CD14-positive monocyte (primary cell): ENCODE results near the gene XPR1. TPM values are rescaled to one million over a fixed set of nuclear protein-coding genes. Genes with fewer than 3 reads are reported as not detected.

Experiments used
- DNase-seq, 3 donors: peaks; one replicate each; pipeline ENCODE4 v3.0.0-alpha.2; 2011 to 2022
- H2AFZ ChIP-seq: 2 replicates; pipeline ENCODE4 v1.6.0; 2012; ENCODE audit warnings: mild to moderate bottlenecking, low read depth, low read length, inconsistent platforms; ENCODE audit not compliant: insufficient read depth, poor library complexity, severe bottlenecking
- H3K27ac ChIP-seq, 2 donors: 1 replicate in 1 of 2; 2 replicates in 1 of 2; pipeline ENCODE4 v1.5.1; 2012 to 2013; ENCODE audit warnings: low read length in 2 of 2, control low read depth in 1 of 2, inconsistent platforms in 1 of 2, low read depth in 1 of 2, mild to moderate bottlenecking in 1 of 2
- H3K27me3 ChIP-seq, 2 donors: one replicate each; pipeline versions ENCODE4 v1.6.0 to v1.6.1; 2011 to 2013; ENCODE audit warnings: low read length in 2 of 2; ENCODE audit not compliant: control insufficient read depth in 2 of 2, insufficient read depth in 2 of 2
- H3K36me3 ChIP-seq, 2 donors: replicated peaks in 1 of 2; 1 replicate in 1 of 2; 2 replicates in 1 of 2; pipeline versions ENCODE4 v1.5.1 to v1.6.1; 2012 to 2013; ENCODE audit warnings: low read length in 2 of 2, control low read depth in 1 of 2, inconsistent platforms in 1 of 2, mild to moderate bottlenecking in 1 of 2; ENCODE audit not compliant: insufficient read depth in 2 of 2, control insufficient read depth in 1 of 2
- H3K4me1 ChIP-seq, 2 donors: 1 replicate in 1 of 2; 2 replicates in 1 of 2; pipeline versions ENCODE4 v1.5.1 to v1.6.1; 2012 to 2013; ENCODE audit warnings: low read length in 2 of 2, control low read depth in 1 of 2, inconsistent platforms in 1 of 2, mild to moderate bottlenecking in 1 of 2, moderate library complexity in 1 of 2; ENCODE audit not compliant: insufficient read depth in 2 of 2, control insufficient read depth in 1 of 2
- H3K4me2 ChIP-seq: replicated peaks from 2 replicates; pipeline ENCODE3; 2012; ENCODE audit warnings: low read length, moderate library complexity, mild to moderate bottlenecking; ENCODE audit not compliant: poor library complexity, severe bottlenecking; ENCODE audit errors: extremely low read depth
- H3K4me3 ChIP-seq, 3 experiments: fragments of 200-600 bp in 1 of 3; sonication (generic) in 1 of 3; replicated peaks in 1 of 3; 1 replicate in 2 of 3; 2 replicates in 1 of 3; pipeline ENCODE4 v1.5.1; 2011 to 2013; ENCODE audit warnings: low read length in 3 of 3, mild to moderate bottlenecking in 3 of 3, control low read depth in 2 of 3, low read depth in 2 of 3, inconsistent platforms in 1 of 3, moderate library complexity in 1 of 3
- H3K79me2 ChIP-seq: 2 replicates; pipeline ENCODE4 v1.6.0; 2012; ENCODE audit warnings: mild to moderate bottlenecking, control low read depth, inconsistent platforms, low read length, moderate library complexity; ENCODE audit not compliant: insufficient read depth
- H3K9ac ChIP-seq: 2 replicates; pipeline ENCODE4 v1.6.0; 2017; ENCODE audit warnings: low read length, mild to moderate bottlenecking; ENCODE audit not compliant: insufficient read depth, poor library complexity, severe bottlenecking
- H3K9me3 ChIP-seq, 2 donors: replicated peaks in 1 of 2; 1 replicate in 1 of 2; 2 replicates in 1 of 2; pipeline versions ENCODE4 v1.5.1 to v1.6.1; 2012 to 2013; ENCODE audit warnings: low read length in 2 of 2, control low read depth in 1 of 2; ENCODE audit not compliant: control insufficient read depth in 1 of 2, insufficient read depth in 1 of 2
- H4K20me1 ChIP-seq: 2 replicates; pipeline ENCODE4 v1.6.0; 2012; ENCODE audit warnings: mild to moderate bottlenecking, low read length, control low read depth, moderate library complexity; ENCODE audit not compliant: insufficient read depth
- H3K27ac Mint-ChIP-seq, 7 donors: one replicate each; pipeline ENCODE4 v1.8.0; 2020; ENCODE audit warnings: mild to moderate bottlenecking in 7 of 7, mixed read lengths in 7 of 7, moderate library complexity in 6 of 7, inconsistent platforms in 2 of 7
- H3K27me3 Mint-ChIP-seq, 3 donors: one replicate each; pipeline ENCODE4 v1.8.0; 2021 to 2022; ENCODE audit warnings: low read depth in 3 of 3, mild to moderate bottlenecking in 3 of 3, mixed read lengths in 3 of 3, moderate library complexity in 3 of 3, inconsistent platforms in 1 of 3
- H3K36me3 Mint-ChIP-seq, 2 donors: one replicate each; pipeline ENCODE4 v1.8.0; 2020; ENCODE audit warnings: mixed read lengths in 2 of 2, inconsistent platforms in 1 of 2, mild to moderate bottlenecking in 1 of 2
- H3K4me1 Mint-ChIP-seq: one replicate; pipeline ENCODE4 v1.8.0; 2020; ENCODE audit warnings: mild to moderate bottlenecking, mixed read lengths
- H3K4me3 Mint-ChIP-seq, 2 donors: one replicate each; pipeline ENCODE4 v1.8.0; 2020; ENCODE audit warnings: mild to moderate bottlenecking in 2 of 2, mixed read lengths in 2 of 2, moderate library complexity in 1 of 2
- H3K9me3 Mint-ChIP-seq, 7 donors: one replicate each; pipeline ENCODE4 v1.8.0; 2020 to 2022; ENCODE audit warnings: mixed read lengths in 7 of 7, mild to moderate bottlenecking in 6 of 7, moderate library complexity in 6 of 7, inconsistent platforms in 2 of 7
- WGBS: methylation state at CpG from one replicate; pipeline ENCODE4 v1.1.5; 2013; ENCODE audit warnings: missing lambda C conversion rate; ENCODE audit not compliant: insufficient coverage; 5-methylcytosine and 5-hydroxymethylcytosine counted together
- intact Hi-C, 2 donors: fragments of 100-400 bp; cut with micrococcal nuclease; formaldehyde crosslinking; loops; one replicate each; pipeline versions ENCODE4 v1.15.0 to v1.15.1; 2023
- polyA plus RNA-seq, 3 donors: library from polyadenylated mRNA; depleted of rRNA in 1 of 3; unstranded in 2 of 3; stranded (reverse) in 1 of 3; fragments of 300-500 nt in 2 of 3; fragments of >200 nt in 1 of 3; fragmentation: Illumina TruSeq in 2 of 3; gene quantifications; 1 replicate in 2 of 3; 2 replicates in 1 of 3; pipeline ENCODE4 v1.2.3, GENCODE V29; 2012 to 2021
- TF ChIP-seq, protein P1 (sequence below): fragments of 200-600 bp; IDR thresholded peaks from one replicate; pipeline ENCODE4 v1.8.0; 2022; ENCODE audit warnings: antibody characterized with exemption, mild to moderate bottlenecking

Gene XPR1
- polyA plus RNA-seq, 3 donors = 4.7 to 12.5 (median 8.7) TPM

DNA sequence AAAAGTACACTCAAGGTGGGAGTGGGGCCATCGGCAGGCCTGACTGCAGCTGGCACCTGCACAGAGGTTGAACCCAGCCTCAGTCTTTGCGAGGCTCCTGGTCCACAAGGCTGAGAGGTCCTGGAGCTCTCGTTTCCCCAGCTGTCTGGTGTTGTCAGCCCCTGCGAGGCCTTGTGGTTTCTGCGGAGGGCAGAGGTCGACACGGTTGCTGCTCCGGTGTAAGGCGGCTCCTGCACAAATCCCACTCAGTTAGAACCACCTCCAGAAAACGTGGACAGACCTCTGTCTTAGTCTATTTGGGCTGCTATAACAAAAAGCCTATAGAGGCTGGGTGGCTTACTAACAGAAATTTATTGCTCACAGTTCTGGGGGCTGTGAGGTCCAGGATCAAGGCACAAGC is 286.7 kb downstream of the XPR1 start:
- Histone ChIP-seq H3K36me3 (no peaks in the 10 kb centered on the region), H2AFZ (no peak overlapping the region), H3K9me3 (no peaks in the 10 kb centered on the region), H3K4me3 (no peak overlapping the region), H4K20me1 (no peaks in the 10 kb centered on the region), H3K27me3 (peaks cover under 1 to 14% of the 10 kb centered on the region in 2 donors), H3K4me1 (peaks cover 0 to under 1% of the 10 kb centered on the region in 2 donors), H3K9ac (no peak overlapping the region), H3K4me2 (no peak overlapping the region), H3K79me2 (no peaks in the 10 kb centered on the region), H3K27ac (no peak overlapping the region)
- no peak for DNase-seq
- peaks cover 0 to 3% (median 0%) of the 10 kb centered on the region in 7 donors for H3K9me3 Mint-ChIP-seq
- intact Hi-C loops = no loop called here
- TF ChIP-seq, protein P1, sequence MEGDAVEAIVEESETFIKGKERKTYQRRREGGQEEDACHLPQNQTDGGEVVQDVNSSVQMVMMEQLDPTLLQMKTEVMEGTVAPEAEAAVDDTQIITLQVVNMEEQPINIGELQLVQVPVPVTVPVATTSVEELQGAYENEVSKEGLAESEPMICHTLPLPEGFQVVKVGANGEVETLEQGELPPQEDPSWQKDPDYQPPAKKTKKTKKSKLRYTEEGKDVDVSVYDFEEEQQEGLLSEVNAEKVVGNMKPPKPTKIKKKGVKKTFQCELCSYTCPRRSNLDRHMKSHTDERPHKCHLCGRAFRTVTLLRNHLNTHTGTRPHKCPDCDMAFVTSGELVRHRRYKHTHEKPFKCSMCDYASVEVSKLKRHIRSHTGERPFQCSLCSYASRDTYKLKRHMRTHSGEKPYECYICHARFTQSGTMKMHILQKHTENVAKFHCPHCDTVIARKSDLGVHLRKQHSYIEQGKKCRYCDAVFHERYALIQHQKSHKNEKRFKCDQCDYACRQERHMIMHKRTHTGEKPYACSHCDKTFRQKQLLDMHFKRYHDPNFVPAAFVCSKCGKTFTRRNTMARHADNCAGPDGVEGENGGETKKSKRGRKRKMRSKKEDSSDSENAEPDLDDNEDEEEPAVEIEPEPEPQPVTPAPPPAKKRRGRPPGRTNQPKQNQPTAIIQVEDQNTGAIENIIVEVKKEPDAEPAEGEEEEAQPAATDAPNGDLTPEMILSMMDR = no peak
- peaks cover 0 to under 1% of the 10 kb centered on the region in 2 donors for H3K36me3 Mint-ChIP-seq
- H3K4me3 Mint-ChIP-seq = no peak overlapping the region
- 83% methylated on average over 4 of the region's 10 CpGs for WGBS
- no peak overlapping the region for H3K27ac Mint-ChIP-seq
- H3K27me3 Mint-ChIP-seq = peaks cover 17 to 38% (median 19%) of the 10 kb centered on the region in 3 donors
- H3K4me1 Mint-ChIP-seq = peaks cover 1% of the 10 kb centered on the region

DNA sequence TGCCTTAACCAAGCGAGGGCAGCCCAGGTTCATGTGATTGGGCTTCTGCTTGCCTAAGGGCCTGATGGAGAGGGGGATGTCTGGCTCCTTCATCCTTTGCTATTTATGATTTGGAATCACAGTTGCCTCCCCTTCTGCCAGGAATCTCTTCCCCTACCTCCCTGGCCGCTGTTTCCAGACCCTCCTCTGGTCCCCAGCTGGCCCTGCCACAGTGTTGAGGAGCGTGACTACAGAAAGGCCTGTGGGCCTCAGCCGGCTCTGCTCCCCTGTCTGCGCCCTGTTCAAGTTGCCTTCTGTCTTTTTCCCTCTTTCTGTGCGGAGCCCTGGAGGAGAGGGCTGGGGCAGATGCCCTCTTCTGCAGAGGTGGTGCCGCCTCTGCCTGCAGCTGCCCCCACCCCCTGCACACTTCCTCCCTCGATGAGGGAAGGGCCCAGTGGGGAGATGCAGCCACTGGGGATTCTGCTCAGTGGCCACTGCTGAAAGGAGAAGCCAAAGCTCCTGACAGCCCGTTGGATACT is 287.4 kb downstream of the XPR1 start:
- H3K4me1 ChIP-seq = no peaks in the 10 kb centered on the region
- H3K36me3 Mint-ChIP-seq = no peaks in the 10 kb centered on the region
- no peak overlapping the region for H3K4me3 ChIP-seq
- H3K4me1 Mint-ChIP-seq = no peaks in the 10 kb centered on the region
- H3K27ac ChIP-seq = no peak overlapping the region
- intact Hi-C loops = no loop called here
- no peak overlapping the region for H3K27ac Mint-ChIP-seq
- H3K36me3 ChIP-seq = no peaks in the 10 kb centered on the region
- H2AFZ ChIP-seq = no peak overlapping the region
- no peaks in the 10 kb centered on the region for H3K9me3 ChIP-seq
- H3K9ac ChIP-seq = no peak overlapping the region
- H3K4me2 ChIP-seq = no peak overlapping the region
- no peaks in the 10 kb centered on the region for H3K79me2 ChIP-seq
- TF ChIP-seq, protein P1 = no peak
- H3K4me3 Mint-ChIP-seq = no peak overlapping the region
- DNase-seq = no peak
- no peaks in the 10 kb centered on the region for H4K20me1 ChIP-seq
- peaks cover 0 to 3% (median 0%) of the 10 kb centered on the region in 7 donors for H3K9me3 Mint-ChIP-seq
- 75% methylated on average over 3 of the region's 9 CpGs for WGBS
- peaks cover 0 to 7% of the 10 kb centered on the region in 2 donors for H3K27me3 ChIP-seq
- peaks cover 10 to 34% (median 15%) of the 10 kb centered on the region in 3 donors for H3K27me3 Mint-ChIP-seq
